WTC11 (cell line): ENCODE measurements around the gene INHBC. TPM values are rescaled to one million over a fixed set of nuclear protein-coding genes. Genes with fewer than 3 reads are reported as not detected.
"Not testable (repeated sequence)": the region's sequence is repeated elsewhere in the genome, so short reads cannot be mapped to it uniquely, and the experiment has no call there.

Experiments
- ATAC-seq: fragments of 200-7000 bp; cut with Tn5 transposase; 2 replicates; pipeline ENCODE4 v1.10.0; 2021; ENCODE audit warnings: mild to moderate bottlenecking, moderate library complexity
- CTCF ChIA-PET: fragments of 300-600 bp; sonication (Branson Sonifier 250); formaldehyde crosslinking; loops from one replicate; lab custom pipeline; 2021; ENCODE audit warnings: antibody characterized with exemption; lab: Charles Lee
- POLR2A ChIA-PET: fragments of 350-600 bp; sonication (Branson Sonifier 250); formaldehyde crosslinking; loops from one replicate; lab custom pipeline; 2021; ENCODE audit warnings: antibody characterized with exemption; lab: Charles Lee
- DNase-seq: peaks from one replicate; pipeline ENCODE4 v3.0.0; 2021; ENCODE audit warnings: low spot score
- H3K27ac Mint-ChIP-seq: 2 replicates; pipeline ENCODE4 v1.8.0; 2021; ENCODE audit warnings: mixed read lengths
- H3K27me3 Mint-ChIP-seq: 2 replicates; pipeline ENCODE4 v1.8.0; 2021; ENCODE audit warnings: low read depth, mild to moderate bottlenecking, moderate library complexity, mixed read lengths
- H3K36me3 Mint-ChIP-seq: 2 replicates; pipeline ENCODE4 v1.8.0; 2021; ENCODE audit warnings: mixed read lengths
- H3K4me1 Mint-ChIP-seq: 2 replicates; pipeline ENCODE4 v1.8.0; 2022; ENCODE audit warnings: mixed read lengths
- H3K4me3 Mint-ChIP-seq: 2 replicates; pipeline ENCODE4 v1.8.0; 2021; ENCODE audit warnings: mild to moderate bottlenecking, moderate library complexity, mixed read lengths
- H3K9me3 Mint-ChIP-seq: 2 replicates; pipeline ENCODE4 v1.8.0; 2021; ENCODE audit warnings: mixed read lengths
- CBFB ChIP-seq: sonication (generic); formaldehyde crosslinking; IDR thresholded peaks from 2 replicates; pipeline ENCODE4 v1.8.1; 2022; ENCODE audit warnings: mild to moderate bottlenecking, low read depth, missing genetic modification reagents
- CDX4 ChIP-seq: fragments of 250-450 bp; sonication (Bioruptor Pico); IDR thresholded peaks from 2 replicates; pipeline ENCODE4 v1.9.0; 2021; ENCODE audit warnings: moderate library complexity, mild to moderate bottlenecking, inconsistent platforms, borderline replicate concordance
- CREB1 ChIP-seq: sonication (generic); formaldehyde crosslinking; IDR thresholded peaks from 2 replicates; pipeline ENCODE4 v1.8.0; 2023; ENCODE audit warnings: mild to moderate bottlenecking, missing genetic modification reagents
- GTF2I ChIP-seq: fragments of 250-450 bp; sonication (Bioruptor Pico); conservative IDR thresholded peaks from 2 replicates; pipeline ENCODE4 v1.4.0; 2021; ENCODE audit warnings: mild to moderate bottlenecking
- JUN ChIP-seq: sonication (generic); formaldehyde crosslinking; IDR thresholded peaks from 2 replicates; pipeline ENCODE4 v1.8.0; 2023; ENCODE audit warnings: mild to moderate bottlenecking, missing genetic modification reagents
- MAX ChIP-seq: sonication (generic); formaldehyde crosslinking; IDR thresholded peaks from 2 replicates; pipeline ENCODE4 v1.8.0; 2022; ENCODE audit warnings: mild to moderate bottlenecking, missing genetic modification reagents
- PRRX2 ChIP-seq: fragments of 250-450 bp; sonication (Bioruptor Pico); IDR thresholded peaks from 2 replicates; pipeline ENCODE4 v1.8.0; 2021; ENCODE audit warnings: mild to moderate bottlenecking
- USF1 ChIP-seq: sonication (generic); formaldehyde crosslinking; IDR thresholded peaks from 2 replicates; pipeline ENCODE4 v1.8.0; 2022; ENCODE audit warnings: mild to moderate bottlenecking, missing genetic modification reagents
- ZNF121 ChIP-seq: sonication (generic); formaldehyde crosslinking; IDR thresholded peaks from 2 replicates; pipeline ENCODE4 v1.8.0; 2023; ENCODE audit warnings: missing genetic modification reagents
- ZNF532 ChIP-seq: fragments of 250-450 bp; sonication (Bioruptor Pico); IDR thresholded peaks from 2 replicates; pipeline ENCODE4 v1.9.0; 2021; ENCODE audit warnings: mild to moderate bottlenecking, borderline replicate concordance
- total RNA-seq: library from RNA; stranded (reverse); gene quantifications from 3 replicates; pipeline ENCODE4 v1.2.3, GENCODE V29; 2021
- TF ChIP-seq, protein P1 (sequence below): sonication (generic); formaldehyde crosslinking; IDR thresholded peaks from 2 replicates; pipeline ENCODE4 v1.8.0; 2022; ENCODE audit warnings: missing genetic modification reagents
- TF ChIP-seq, protein P2 (sequence below): sonication (generic); formaldehyde crosslinking; IDR thresholded peaks from 2 replicates; pipeline ENCODE4 v1.8.0; 2023; ENCODE audit warnings: missing genetic modification reagents

The INHBC gene
- total RNA-seq, 1 experiment from 2014 or later = 0.20 TPM

DNA sequence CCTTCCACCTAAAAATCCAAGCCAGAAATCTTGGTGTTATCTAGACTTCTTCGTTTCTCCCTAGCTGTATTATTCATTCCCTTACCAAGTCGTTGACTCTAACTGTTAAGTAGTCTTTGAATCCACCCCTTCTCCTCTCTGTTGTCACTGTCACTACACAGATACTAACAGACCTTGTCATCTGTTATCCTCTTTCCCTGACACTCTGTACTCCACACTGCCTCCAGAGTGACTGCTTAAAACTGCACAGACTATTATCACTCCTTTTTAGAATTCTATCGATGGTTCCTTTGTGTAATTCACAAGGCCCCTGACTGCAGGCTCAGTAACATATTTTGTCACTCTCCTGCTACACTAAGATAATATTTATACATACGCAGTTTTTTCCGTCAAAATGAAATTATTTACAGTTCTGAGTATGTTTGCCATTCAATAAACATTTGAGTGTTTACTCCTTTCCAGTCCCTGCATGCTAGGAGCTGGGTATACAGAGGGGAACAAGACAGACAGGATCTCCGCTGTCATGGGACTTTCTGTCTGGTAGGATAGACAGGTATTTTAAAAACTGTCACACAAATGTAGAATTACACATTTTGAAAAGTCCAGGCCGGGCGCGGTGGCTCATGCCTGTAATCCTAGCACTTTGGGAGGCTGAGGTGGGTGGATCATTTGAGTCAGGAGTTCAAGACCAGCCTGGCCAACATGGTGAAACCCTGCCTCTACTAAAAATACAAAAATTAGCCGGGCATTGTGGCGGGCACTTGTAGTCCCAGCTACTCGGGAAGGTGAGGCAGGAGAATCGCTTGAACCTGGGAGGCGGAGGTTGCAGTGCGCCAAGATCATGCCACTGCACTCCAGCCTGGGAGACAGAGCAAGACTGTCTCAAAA lies 57.1 kb downstream of the INHBC start (continued):
- TF ChIP-seq PRRX2 (no peak), GTF2I (CRISPR knock-in tag) (no peak), JUN (CRISPR knock-in tag) (no peak), CDX4 (CRISPR knock-in tag) (no peak), ZNF532 (CRISPR knock-in tag) (no peak), USF1 (CRISPR knock-in tag) (no peak)
- TF ChIP-seq, protein P1, sequence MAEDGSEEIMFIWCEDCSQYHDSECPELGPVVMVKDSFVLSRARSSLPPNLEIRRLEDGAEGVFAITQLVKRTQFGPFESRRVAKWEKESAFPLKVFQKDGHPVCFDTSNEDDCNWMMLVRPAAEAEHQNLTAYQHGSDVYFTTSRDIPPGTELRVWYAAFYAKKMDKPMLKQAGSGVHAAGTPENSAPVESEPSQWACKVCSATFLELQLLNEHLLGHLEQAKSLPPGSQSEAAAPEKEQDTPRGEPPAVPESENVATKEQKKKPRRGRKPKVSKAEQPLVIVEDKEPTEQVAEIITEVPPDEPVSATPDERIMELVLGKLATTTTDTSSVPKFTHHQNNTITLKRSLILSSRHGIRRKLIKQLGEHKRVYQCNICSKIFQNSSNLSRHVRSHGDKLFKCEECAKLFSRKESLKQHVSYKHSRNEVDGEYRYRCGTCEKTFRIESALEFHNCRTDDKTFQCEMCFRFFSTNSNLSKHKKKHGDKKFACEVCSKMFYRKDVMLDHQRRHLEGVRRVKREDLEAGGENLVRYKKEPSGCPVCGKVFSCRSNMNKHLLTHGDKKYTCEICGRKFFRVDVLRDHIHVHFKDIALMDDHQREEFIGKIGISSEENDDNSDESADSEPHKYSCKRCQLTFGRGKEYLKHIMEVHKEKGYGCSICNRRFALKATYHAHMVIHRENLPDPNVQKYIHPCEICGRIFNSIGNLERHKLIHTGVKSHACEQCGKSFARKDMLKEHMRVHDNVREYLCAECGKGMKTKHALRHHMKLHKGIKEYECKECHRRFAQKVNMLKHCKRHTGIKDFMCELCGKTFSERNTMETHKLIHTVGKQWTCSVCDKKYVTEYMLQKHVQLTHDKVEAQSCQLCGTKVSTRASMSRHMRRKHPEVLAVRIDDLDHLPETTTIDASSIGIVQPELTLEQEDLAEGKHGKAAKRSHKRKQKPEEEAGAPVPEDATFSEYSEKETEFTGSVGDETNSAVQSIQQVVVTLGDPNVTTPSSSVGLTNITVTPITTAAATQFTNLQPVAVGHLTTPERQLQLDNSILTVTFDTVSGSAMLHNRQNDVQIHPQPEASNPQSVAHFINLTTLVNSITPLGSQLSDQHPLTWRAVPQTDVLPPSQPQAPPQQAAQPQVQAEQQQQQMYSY (CRISPR knock-in tag) = no peak
- TF ChIP-seq, protein P2, sequence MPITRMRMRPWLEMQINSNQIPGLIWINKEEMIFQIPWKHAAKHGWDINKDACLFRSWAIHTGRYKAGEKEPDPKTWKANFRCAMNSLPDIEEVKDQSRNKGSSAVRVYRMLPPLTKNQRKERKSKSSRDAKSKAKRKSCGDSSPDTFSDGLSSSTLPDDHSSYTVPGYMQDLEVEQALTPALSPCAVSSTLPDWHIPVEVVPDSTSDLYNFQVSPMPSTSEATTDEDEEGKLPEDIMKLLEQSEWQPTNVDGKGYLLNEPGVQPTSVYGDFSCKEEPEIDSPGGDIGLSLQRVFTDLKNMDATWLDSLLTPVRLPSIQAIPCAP (CRISPR knock-in tag) = no peak

DNA sequence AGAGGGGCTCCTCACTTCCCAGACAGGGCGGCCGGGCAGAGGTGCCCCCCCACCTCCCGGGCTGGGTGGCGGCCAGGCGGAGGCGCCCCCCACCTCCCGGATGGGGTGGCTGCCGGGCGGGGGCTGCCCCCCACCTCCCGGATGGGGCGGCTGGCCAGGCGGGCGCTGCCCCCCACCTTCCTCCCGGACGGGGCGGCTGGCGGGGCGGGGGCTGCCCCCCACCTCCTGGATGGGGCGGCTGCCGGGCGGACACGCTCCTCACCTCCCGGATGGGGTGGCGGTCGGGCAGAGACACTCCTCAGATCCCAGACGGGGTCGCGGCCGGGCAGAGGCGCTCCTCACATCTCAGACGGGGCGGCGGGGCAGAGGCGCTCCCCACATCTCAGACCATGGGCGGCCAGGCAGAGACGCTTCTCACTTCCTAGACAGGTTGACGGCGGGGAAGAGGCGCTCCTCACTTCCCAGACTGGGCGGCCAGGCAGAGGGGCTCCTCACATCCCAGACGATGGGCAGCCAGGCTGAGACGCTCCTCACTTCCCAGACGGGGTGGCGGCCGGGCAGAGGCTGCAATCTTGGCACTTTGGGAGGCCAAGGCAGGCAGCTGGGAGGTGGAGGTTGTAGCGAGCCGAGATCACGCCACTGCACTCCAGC lies 60.6 kb downstream of the INHBC start:
- H3K27ac Mint-ChIP-seq, H3K4me1 Mint-ChIP-seq, H3K9me3 Mint-ChIP-seq, H3K4me3 Mint-ChIP-seq, H3K27me3 Mint-ChIP-seq, POLR2A ChIA-PET, ATAC-seq, DNase-seq, CTCF ChIA-PET: not testable (repeated sequence)
- H3K36me3 Mint-ChIP-seq = peaks cover 85% of the 10 kb centered on the region

- CTCF ChIA-PET = no interaction called here
- DNase-seq (no peak), ATAC-seq (no peak)
- H3K27ac Mint-ChIP-seq = no peak overlapping the region
- no peaks in the 10 kb centered on the region for H3K27me3 Mint-ChIP-seq
- TF ChIP-seq, protein P1 (CRISPR knock-in tag) = no peak
- TF ChIP-seq MAX (CRISPR knock-in tag) = no peak
- no peak for TF ChIP-seq CBFB (CRISPR knock-in tag)
- no peak for TF ChIP-seq CREB1
- no peak for TF ChIP-seq ZNF121 (CRISPR knock-in tag)
- TF ChIP-seq GTF2I (CRISPR knock-in tag) = no peak
- TF ChIP-seq, all 79 proteins: peak for 0
- H3K9me3 Mint-ChIP-seq = peaks cover 11% of the 10 kb centered on the region
- H3K36me3 Mint-ChIP-seq = peaks cover 85% of the 10 kb centered on the region
- no peaks in the 10 kb centered on the region for H3K4me1 Mint-ChIP-seq
- POLR2A ChIA-PET = interaction anchor here (0.7 kb wide), 1 partner anchor 19 kb away, joined by 4 read pairs; no protein-coding TSS in a partner anchor
- no peak overlapping the region for H3K4me3 Mint-ChIP-seq
Measured at GRCh38 chr12:57496822-57497221, 62.2 kb downstream of the INHBC start.
